Chondrocyte (in vitro differentiated cells): ENCODE data around the gene CREB1. TPM values are rescaled to one million over a fixed set of nuclear protein-coding genes. Genes with fewer than 3 reads are reported as not detected.

ENCODE experiments used
- DNase-seq: peaks from one replicate; pipeline ENCODE4 v3.0.0; 2021; ENCODE audit warnings: mixed read lengths, low spot score
- H3K27ac Mint-ChIP-seq: one replicate; pipeline ENCODE4 v1.8.0; 2021; ENCODE audit warnings: mild to moderate bottlenecking, moderate library complexity, mixed read lengths; ENCODE audit not compliant: unreplicated experiment
- H3K27me3 Mint-ChIP-seq: 2 replicates; pipeline ENCODE4 v1.8.0; 2021; ENCODE audit warnings: low read depth, mixed read lengths
- H3K36me3 Mint-ChIP-seq: 2 replicates; pipeline ENCODE4 v1.8.0; 2021; ENCODE audit warnings: low read depth, mixed read lengths
- H3K4me1 Mint-ChIP-seq: 2 replicates; pipeline ENCODE4 v1.8.0; 2021; ENCODE audit warnings: low read depth, mild to moderate bottlenecking, mixed read lengths
- H3K4me3 Mint-ChIP-seq: one replicate; pipeline ENCODE4 v1.8.0; 2021; ENCODE audit warnings: mild to moderate bottlenecking, moderate library complexity, mixed read lengths; ENCODE audit not compliant: unreplicated experiment
- H3K9me3 Mint-ChIP-seq: 2 replicates; pipeline ENCODE4 v1.8.0; 2021; ENCODE audit warnings: low read depth, mixed read lengths
- total RNA-seq: library from RNA; stranded (reverse); gene quantifications from 3 replicates; pipeline ENCODE4 v1.2.1, GENCODE V29; 2021
- TF ChIP-seq, protein P1 (sequence below): fragments of 200-600 bp; sonication (generic); IDR thresholded peaks from 2 replicates; pipeline ENCODE4 v1.5.0; 2021; ENCODE audit warnings: antibody characterized with exemption, mild to moderate bottlenecking, moderate library complexity

Gene CREB1
- total RNA-seq, 1 donor from 2014 or later: 54.2 TPM

DNA sequence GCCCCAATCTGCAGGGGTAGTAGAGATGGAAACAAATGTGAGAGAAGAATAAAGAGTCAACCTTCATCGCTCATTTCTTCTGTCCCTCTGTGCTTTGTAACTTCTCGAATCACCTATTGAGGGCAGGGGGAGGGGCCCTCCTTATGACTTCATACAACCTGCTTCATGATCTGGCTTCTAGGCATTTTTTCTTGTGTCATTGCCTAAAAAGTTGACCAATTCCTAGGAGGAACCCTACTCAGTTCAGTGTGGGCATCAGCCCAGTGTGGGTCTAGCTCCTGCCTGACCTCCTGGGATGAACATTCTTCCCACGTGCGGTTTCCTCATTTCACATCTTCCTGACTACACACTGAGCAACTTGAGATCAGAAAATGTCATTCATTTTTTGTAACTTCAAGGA, 46.3 kb upstream of the CREB1 start:
- no peaks in the 10 kb centered on the region for H3K9me3 Mint-ChIP-seq
- TF ChIP-seq, protein P1, sequence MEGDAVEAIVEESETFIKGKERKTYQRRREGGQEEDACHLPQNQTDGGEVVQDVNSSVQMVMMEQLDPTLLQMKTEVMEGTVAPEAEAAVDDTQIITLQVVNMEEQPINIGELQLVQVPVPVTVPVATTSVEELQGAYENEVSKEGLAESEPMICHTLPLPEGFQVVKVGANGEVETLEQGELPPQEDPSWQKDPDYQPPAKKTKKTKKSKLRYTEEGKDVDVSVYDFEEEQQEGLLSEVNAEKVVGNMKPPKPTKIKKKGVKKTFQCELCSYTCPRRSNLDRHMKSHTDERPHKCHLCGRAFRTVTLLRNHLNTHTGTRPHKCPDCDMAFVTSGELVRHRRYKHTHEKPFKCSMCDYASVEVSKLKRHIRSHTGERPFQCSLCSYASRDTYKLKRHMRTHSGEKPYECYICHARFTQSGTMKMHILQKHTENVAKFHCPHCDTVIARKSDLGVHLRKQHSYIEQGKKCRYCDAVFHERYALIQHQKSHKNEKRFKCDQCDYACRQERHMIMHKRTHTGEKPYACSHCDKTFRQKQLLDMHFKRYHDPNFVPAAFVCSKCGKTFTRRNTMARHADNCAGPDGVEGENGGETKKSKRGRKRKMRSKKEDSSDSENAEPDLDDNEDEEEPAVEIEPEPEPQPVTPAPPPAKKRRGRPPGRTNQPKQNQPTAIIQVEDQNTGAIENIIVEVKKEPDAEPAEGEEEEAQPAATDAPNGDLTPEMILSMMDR: no peak
- H3K4me1 Mint-ChIP-seq: peaks cover 48% of the 10 kb centered on the region
- DNase-seq: no peak
- no peaks in the 10 kb centered on the region for H3K27me3 Mint-ChIP-seq
- H3K27ac Mint-ChIP-seq: no peak overlapping the region
- no peak overlapping the region for H3K4me3 Mint-ChIP-seq
- H3K36me3 Mint-ChIP-seq: no peaks in the 10 kb centered on the region

DNA sequence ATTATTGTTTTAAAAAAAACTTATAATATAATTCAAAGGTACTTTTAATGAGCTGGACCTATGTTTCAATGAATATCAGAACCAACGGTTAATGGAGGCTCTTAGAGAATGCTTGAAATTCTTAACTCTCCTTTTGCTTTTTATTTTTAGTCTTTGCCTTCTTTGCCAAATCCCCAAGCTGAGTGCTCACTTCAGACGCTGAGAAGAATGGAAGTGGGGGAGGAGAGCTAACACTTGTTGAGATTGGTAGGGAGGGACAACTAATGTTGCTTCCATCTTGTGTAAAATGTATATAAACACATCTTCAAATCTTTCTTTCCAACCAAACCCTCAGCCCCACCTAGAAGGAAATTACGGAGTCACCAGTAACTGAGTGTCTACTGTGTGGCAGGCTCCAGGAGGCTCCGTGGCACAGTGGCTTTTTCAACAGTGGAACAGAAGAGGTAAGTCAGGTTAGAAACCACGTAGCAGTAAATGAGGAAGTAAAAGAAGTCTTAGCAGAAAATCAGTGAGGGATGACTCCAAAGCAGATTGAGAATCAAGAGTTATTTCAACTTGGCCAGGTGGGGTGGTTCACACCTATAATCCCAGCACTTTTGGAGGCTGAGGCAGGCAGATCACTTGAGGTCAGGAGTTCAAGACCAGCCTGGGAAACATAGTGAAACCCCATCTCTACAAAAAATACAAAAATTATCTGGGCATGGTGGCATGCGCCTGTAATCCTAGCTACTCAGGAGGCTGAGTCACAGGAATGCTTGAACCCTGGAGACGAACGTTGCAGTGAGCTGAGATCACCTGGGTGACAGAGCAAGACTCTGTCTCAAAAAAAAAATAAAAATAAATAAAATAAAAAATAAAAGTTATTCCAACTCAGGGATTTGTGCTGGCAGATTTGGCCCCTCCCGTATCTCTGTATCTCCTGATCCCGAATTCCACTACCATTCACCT, 45.0 kb upstream of the CREB1 start:
- TF ChIP-seq, protein P1: no peak
- Mint-ChIP-seq H3K36me3 (no peaks in the 10 kb centered on the region), H3K27ac (no peak overlapping the region), H3K4me3 (no peak overlapping the region), H3K4me1 (peaks cover 36% of the 10 kb centered on the region), H3K27me3 (no peaks in the 10 kb centered on the region), H3K9me3 (no peaks in the 10 kb centered on the region)
- DNase-seq: no peak

DNA sequence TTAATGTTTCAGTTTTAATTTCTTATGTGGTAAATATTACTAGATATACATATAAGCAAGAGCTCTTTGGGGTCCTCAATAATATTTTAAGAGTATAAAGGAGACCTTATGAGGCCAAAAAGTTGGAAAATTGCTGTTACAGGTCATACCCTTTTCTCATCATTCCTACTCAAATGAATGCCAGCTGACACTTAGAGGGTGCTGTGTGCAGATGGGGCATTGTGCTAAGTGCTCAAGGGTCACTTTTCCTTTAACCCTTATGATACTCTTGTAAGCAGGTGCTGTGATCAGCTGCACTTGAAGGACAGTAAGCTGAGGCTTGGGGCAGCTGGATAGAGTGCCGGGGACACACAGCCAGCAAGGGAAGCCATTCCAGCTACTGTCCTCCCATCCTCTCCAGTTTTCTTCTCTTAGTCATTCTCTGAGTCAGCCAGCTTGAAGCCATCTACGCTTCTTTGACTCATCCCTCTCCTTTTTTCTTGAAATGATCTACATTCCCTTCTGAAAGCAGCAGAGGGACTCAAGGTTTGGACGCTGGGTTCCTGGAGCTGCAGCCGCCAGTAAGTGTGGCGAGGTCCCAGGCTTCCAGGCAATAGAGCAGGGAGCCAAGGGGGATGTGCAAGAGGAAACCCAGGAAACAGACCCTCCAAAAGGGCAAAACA, 42.0 kb upstream of the CREB1 start:
- Mint-ChIP-seq H3K4me1 (peaks cover 30% of the 10 kb centered on the region), H3K4me3 (no peak overlapping the region), H3K27me3 (no peaks in the 10 kb centered on the region), H3K9me3 (no peaks in the 10 kb centered on the region), H3K27ac (peak overlapping the region; percentile 71), H3K36me3 (peaks cover 2% of the 10 kb centered on the region)
- TF ChIP-seq, protein P1: peak; percentile 72
- DNase-seq: no peak

DNA sequence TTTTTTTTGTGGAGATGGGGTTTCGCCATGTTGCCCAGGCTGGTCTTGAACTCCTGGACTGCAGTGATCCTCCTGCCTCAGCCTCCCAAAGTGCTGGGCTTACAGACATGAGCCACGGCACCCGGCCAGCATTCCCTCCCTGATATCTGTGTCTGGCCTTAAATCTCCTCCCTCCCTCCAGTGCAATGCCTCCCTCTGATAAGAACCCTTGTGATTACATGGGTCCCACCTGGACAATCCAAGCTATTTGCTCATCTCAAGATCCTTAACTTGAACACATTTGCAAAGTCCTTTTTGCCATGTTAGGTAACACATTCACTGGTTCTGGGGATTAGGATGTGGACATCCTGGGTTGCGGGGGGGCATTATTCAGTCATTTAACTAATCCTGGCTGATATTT, 40.5 kb upstream of the CREB1 start:
- H3K9me3 Mint-ChIP-seq: no peaks in the 10 kb centered on the region
- H3K36me3 Mint-ChIP-seq: peaks cover 2% of the 10 kb centered on the region
- no peak overlapping the region for H3K4me3 Mint-ChIP-seq
- H3K27ac Mint-ChIP-seq: no peak overlapping the region
- no peak for DNase-seq
- TF ChIP-seq, protein P1: no peak
- H3K27me3 Mint-ChIP-seq: no peaks in the 10 kb centered on the region
- peaks cover 16% of the 10 kb centered on the region for H3K4me1 Mint-ChIP-seq

DNA sequence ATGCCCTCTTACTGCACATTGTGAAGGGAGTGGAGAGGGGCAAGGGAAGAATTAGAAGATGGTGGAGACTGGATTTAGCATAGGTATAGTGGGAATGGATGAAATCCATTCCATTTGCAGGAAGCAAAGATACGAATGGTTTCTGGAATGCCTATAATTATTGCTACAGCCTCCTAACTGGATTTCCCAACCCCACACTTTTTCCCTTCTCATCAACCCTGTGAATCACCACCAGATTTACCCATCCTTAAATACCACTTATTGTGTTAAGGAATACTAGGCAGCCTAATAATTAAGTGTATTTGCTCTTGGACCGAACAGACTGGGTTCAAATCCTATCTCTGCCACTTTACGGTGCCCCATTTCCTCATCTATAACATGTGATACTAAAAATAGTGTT, 39.3 kb upstream of the CREB1 start:
- H3K4me3 Mint-ChIP-seq: no peak overlapping the region
- no peaks in the 10 kb centered on the region for H3K27me3 Mint-ChIP-seq
- TF ChIP-seq, protein P1: no peak
- H3K27ac Mint-ChIP-seq: no peak overlapping the region
- no peak for DNase-seq
- peaks cover 2% of the 10 kb centered on the region for H3K36me3 Mint-ChIP-seq
- H3K9me3 Mint-ChIP-seq: no peaks in the 10 kb centered on the region
- peaks cover 10% of the 10 kb centered on the region for H3K4me1 Mint-ChIP-seq
